ENCODE data around the gene THSD4. TPM values are rescaled to one million over a fixed set of nuclear protein-coding genes. Genes with fewer than 3 reads are reported as not detected.

Gene THSD4
- total and polyA plus RNA-seq, 2 donors (not counting 1 experiment from before 2014, with no cell fraction given): 43.1 to 95.5 TPM

DNA sequence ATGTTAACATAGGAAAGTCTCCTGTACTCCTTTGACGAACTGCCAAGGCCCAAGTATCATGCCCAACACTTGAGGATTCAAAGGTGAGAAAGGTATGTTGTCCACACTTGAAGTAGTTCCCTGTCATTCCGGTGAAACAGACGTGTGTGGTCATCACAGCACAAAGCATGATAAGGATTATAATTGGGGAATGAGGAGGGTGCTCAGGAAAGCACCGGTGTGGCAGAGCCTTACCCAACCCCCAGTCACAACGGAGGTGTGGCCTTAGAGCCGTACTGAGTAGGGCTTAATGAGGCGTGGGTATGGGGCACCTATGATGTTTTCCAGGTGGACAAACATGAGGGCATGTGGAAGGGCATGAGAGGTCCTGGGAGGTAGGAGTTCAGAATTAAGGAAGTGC is 492.1 kb downstream of the THSD4 start:
- H3K4me1 ChIP-seq (ENCODE audit: control insufficient read depth, extremely low read depth, insufficient read depth, low read length): no peaks in the 10 kb centered on the region
- no peaks in the 10 kb centered on the region for H3K27me3 ChIP-seq (ENCODE audit: control insufficient read depth, insufficient read depth, low read length)
- TF ChIP-seq, protein P1, sequence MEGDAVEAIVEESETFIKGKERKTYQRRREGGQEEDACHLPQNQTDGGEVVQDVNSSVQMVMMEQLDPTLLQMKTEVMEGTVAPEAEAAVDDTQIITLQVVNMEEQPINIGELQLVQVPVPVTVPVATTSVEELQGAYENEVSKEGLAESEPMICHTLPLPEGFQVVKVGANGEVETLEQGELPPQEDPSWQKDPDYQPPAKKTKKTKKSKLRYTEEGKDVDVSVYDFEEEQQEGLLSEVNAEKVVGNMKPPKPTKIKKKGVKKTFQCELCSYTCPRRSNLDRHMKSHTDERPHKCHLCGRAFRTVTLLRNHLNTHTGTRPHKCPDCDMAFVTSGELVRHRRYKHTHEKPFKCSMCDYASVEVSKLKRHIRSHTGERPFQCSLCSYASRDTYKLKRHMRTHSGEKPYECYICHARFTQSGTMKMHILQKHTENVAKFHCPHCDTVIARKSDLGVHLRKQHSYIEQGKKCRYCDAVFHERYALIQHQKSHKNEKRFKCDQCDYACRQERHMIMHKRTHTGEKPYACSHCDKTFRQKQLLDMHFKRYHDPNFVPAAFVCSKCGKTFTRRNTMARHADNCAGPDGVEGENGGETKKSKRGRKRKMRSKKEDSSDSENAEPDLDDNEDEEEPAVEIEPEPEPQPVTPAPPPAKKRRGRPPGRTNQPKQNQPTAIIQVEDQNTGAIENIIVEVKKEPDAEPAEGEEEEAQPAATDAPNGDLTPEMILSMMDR (conservative IDR thresholded peaks at IDR 0.05 in 1 of 2, IDR thresholded peaks at IDR 0.05 in 1 of 2; ENCODE audit: low read depth in 1 of 2, low read length in 2 of 2): no peak
- no peak for TF ChIP-seq EZH2 (IDR thresholded peaks at IDR 0.05; ENCODE audit: low read length, missing control alignments)
- no peaks in the 10 kb centered on the region for H3K36me3 ChIP-seq (ENCODE audit: control insufficient read depth, insufficient read depth, low read length)
- H3K4me2 ChIP-seq (ENCODE audit: extremely low read depth, insufficient read depth, low read length): no peak overlapping the region
- H3K9me3 ChIP-seq (ENCODE audit: control insufficient read depth, insufficient read depth, low read depth, low read length): no peaks in the 10 kb centered on the region
- no peak overlapping the region for H3K9ac ChIP-seq (ENCODE audit: insufficient read depth, low read length)
- H3K27ac ChIP-seq (ENCODE audit: insufficient read depth, low read length): no peak overlapping the region
- H3K4me3 ChIP-seq (replicated peaks in 1 of 4; ENCODE audit: control extremely low read depth in 1 of 4, insufficient read depth in 1 of 4, low read depth in 3 of 4, low read length in 4 of 4): no peak overlapping the region
- no peak overlapping the region for H2AFZ ChIP-seq (ENCODE audit: low read length)
- H3K79me2 ChIP-seq (ENCODE audit: control insufficient read depth, insufficient read depth, low read length): no peaks in the 10 kb centered on the region
- no peak for DNase-seq (ENCODE audit: low read depth in 2 of 2)
- H4K20me1 ChIP-seq (ENCODE audit: control insufficient read depth, extremely low read depth, insufficient read depth, low read length): no peaks in the 10 kb centered on the region

DNA sequence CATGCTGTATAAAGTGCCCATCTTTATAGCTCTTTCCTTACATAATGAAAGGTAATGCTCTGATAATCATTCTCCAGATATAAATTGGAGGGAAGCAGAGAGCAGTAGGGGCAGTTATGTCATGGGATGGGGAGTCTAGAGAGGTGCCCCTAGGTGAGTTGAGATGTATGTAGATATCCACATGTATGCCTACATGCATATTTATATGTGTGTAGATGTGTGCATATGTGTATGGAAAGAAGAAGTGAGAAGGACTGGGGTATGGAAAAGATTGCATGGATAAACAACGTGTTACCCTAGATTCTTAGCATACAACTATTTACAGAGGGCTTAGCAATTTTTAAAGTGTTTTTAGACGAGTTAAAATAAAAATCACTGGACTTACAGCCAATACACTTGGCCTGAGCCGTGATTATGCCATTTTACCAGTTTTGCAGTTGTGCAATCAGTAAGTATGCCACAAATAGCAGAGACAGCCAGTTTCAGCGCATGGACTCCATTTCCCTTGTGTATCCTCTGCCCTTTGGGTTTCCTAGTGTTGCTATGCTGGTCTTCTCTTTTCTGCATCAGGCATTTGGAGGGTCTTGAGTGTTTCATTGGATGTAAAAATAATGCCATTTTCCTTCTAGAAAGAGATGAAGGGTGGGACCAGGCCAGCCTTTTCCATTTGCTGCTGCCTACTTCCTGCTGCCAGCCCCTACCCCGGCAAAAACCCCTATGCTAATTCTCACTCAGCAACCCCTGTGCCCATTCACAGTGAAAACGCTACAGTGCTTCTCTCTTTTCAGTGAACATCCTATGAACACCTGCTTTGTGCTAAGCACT is 495.7 kb downstream of the THSD4 start:
- Histone ChIP-seq H2AFZ (ENCODE audit: low read length) (no peak overlapping the region), H3K9me3 (ENCODE audit: control insufficient read depth, insufficient read depth, low read depth, low read length) (no peaks in the 10 kb centered on the region), H4K20me1 (ENCODE audit: control insufficient read depth, extremely low read depth, insufficient read depth, low read length) (no peaks in the 10 kb centered on the region), H3K4me3 (replicated peaks in 1 of 4; ENCODE audit: control extremely low read depth in 1 of 4, insufficient read depth in 1 of 4, low read depth in 3 of 4, low read length in 4 of 4) (no peak overlapping the region), H3K9ac (ENCODE audit: insufficient read depth, low read length) (no peak overlapping the region), H3K79me2 (ENCODE audit: control insufficient read depth, insufficient read depth, low read length) (no peaks in the 10 kb centered on the region), H3K27me3 (ENCODE audit: control insufficient read depth, insufficient read depth, low read length) (no peaks in the 10 kb centered on the region), H3K27ac (ENCODE audit: insufficient read depth, low read length) (no peak overlapping the region), H3K4me2 (ENCODE audit: extremely low read depth, insufficient read depth, low read length) (no peak overlapping the region), H3K4me1 (ENCODE audit: control insufficient read depth, extremely low read depth, insufficient read depth, low read length) (no peaks in the 10 kb centered on the region), H3K36me3 (ENCODE audit: control insufficient read depth, insufficient read depth, low read length) (no peaks in the 10 kb centered on the region)
- no peak for DNase-seq (ENCODE audit: low read depth in 2 of 2)
- no peak for TF ChIP-seq EZH2 (IDR thresholded peaks at IDR 0.05; ENCODE audit: low read length, missing control alignments)
- TF ChIP-seq, protein P1 (conservative IDR thresholded peaks at IDR 0.05 in 1 of 2, IDR thresholded peaks at IDR 0.05 in 1 of 2; ENCODE audit: low read depth in 1 of 2, low read length in 2 of 2): no peak

DNA sequence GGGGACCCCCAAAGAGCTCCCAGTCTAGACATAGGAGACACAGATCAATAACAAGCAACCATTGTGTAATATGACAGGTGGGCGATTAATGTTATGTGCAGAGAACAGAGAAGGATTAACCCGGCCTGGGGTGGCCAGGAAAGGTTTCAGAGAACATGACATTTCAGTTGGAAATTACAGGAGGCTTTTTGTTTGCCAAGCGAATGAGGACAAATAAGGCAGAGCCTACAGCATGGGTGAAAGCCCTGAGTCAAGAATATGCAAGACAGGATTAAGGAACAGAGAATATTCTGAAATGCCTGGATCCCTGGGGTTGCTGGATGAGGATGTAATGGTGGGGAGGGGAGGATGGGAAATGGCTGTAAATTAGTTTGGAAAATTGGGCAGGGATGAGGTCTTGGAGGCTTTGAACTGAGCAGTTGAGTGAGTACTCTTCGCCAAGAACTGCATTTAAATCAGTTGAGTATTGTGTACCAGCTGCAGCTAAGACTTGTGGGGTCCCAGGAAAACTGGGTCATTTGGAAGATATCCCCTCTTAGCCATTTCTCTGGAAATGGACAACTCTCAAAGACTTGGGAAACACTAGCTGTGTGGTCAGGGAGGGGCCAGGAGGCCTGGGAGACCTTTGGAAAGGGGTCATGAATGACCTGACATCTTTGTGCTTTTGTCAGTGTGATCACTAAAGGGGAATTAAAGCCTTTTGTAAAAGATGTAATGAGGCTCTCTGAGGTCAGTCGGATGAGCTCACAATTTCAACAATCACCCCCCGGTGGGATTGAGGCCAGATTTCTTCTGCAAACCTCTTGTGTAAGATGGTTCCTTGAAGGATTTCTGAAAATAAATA is 496.5 kb downstream of the THSD4 start:
- Histone ChIP-seq H3K27ac (ENCODE audit: insufficient read depth, low read length) (no peak overlapping the region), H3K27me3 (ENCODE audit: control insufficient read depth, insufficient read depth, low read length) (no peaks in the 10 kb centered on the region), H3K79me2 (ENCODE audit: control insufficient read depth, insufficient read depth, low read length) (no peaks in the 10 kb centered on the region), H3K36me3 (ENCODE audit: control insufficient read depth, insufficient read depth, low read length) (no peaks in the 10 kb centered on the region), H2AFZ (ENCODE audit: low read length) (no peak overlapping the region), H3K4me1 (ENCODE audit: control insufficient read depth, extremely low read depth, insufficient read depth, low read length) (no peaks in the 10 kb centered on the region), H3K9me3 (ENCODE audit: control insufficient read depth, insufficient read depth, low read depth, low read length) (no peaks in the 10 kb centered on the region), H3K9ac (ENCODE audit: insufficient read depth, low read length) (no peak overlapping the region), H4K20me1 (ENCODE audit: control insufficient read depth, extremely low read depth, insufficient read depth, low read length) (no peaks in the 10 kb centered on the region), H3K4me3 (replicated peaks in 1 of 4; ENCODE audit: control extremely low read depth in 1 of 4, insufficient read depth in 1 of 4, low read depth in 3 of 4, low read length in 4 of 4) (no peak overlapping the region), H3K4me2 (ENCODE audit: extremely low read depth, insufficient read depth, low read length) (no peak overlapping the region)
- TF ChIP-seq, protein P1 (conservative IDR thresholded peaks at IDR 0.05 in 1 of 2, IDR thresholded peaks at IDR 0.05 in 1 of 2; ENCODE audit: low read depth in 1 of 2, low read length in 2 of 2): no peak
- no peak for TF ChIP-seq EZH2 (IDR thresholded peaks at IDR 0.05; ENCODE audit: low read length, missing control alignments)
- peak in 1 of 2 donors; percentile 41 for DNase-seq (ENCODE audit: low read depth in 2 of 2)

All from fibroblast of lung (primary cell).